NCI-H446 (cell line): ENCODE measurements around the gene RASL11A.
"Not testable (repeated sequence)": the region's sequence is repeated elsewhere in the genome, so short reads cannot be mapped to it uniquely, and the experiment has no call there.

ENCODE experiments used
- DNase-seq, 2 experiments: peaks; one replicate each; lab custom pipeline; 2025; lab: John Stamatoyannopoulos, UW

RASL11A gene

GRCh38 chr13:27270594-27271520 is at the start of gene RASL11A:
Gene RASL11A (plus strand): TSS chr13:27270830. CDS start chr13:27270945, 115 bp downstream.
- peak; percentile 31 to 80 for DNase-seq

GRCh38 chr13:27222100-27222499 is 48.5 kb upstream of the RASL11A start:
- DNase-seq = not testable (repeated sequence)

GRCh38 chr13:27226991-27227390 is 43.6 kb upstream of the RASL11A start:
- no peak for DNase-seq

- DNase-seq = no peak
Observed at GRCh38 chr13:27228131-27228530, 42.5 kb upstream of the RASL11A start.

GRCh38 chr13:27229642-27230041 is 41.0 kb upstream of the RASL11A start:
- DNase-seq = no peak

- DNase-seq = no peak
Observed at GRCh38 chr13:27233964-27234363, 36.7 kb upstream of the RASL11A start.

GRCh38 chr13:27236478-27236877 is 34.2 kb upstream of the RASL11A start:
- no peak for DNase-seq

GRCh38 chr13:27242702-27243101 is 27.9 kb upstream of the RASL11A start:
- DNase-seq = no peak

- no peak for DNase-seq
Observed at GRCh38 chr13:27245610-27246009, 25.0 kb upstream of the RASL11A start.

GRCh38 chr13:27250833-27251165 is 19.8 kb upstream of the RASL11A start:
- no peak for DNase-seq

GRCh38 chr13:27251166-27252091 is 19.2 kb upstream of the RASL11A start, which contains the start of gene RPL21:
Gene RPL21 (plus strand): TSS chr13:27251558. CDS start chr13:27253777, 2,219 bp downstream.
- DNase-seq = peak; percentile 89 to 96

GRCh38 chr13:27252467-27252866 is 18.2 kb upstream of the RASL11A start:
- no peak for DNase-seq

- no peak for DNase-seq
Observed at GRCh38 chr13:27257233-27257568, 13.4 kb upstream of the RASL11A start.

GRCh38 chr13:27257648-27258253 is 12.9 kb upstream of the RASL11A start:
- DNase-seq = no peak

GRCh38 chr13:27258637-27259386 is 11.8 kb upstream of the RASL11A start:
- no peak for DNase-seq

- DNase-seq = no peak
Observed at GRCh38 chr13:27259831-27260230, 10.8 kb upstream of the RASL11A start.

- no peak for DNase-seq
Observed at GRCh38 chr13:27261396-27261795, 9.2 kb upstream of the RASL11A start.

- DNase-seq = no peak
Observed at GRCh38 chr13:27263438-27263837, 7.2 kb upstream of the RASL11A start.

- no peak for DNase-seq
Observed at GRCh38 chr13:27264181-27264580, 6.4 kb upstream of the RASL11A start.

GRCh38 chr13:27264648-27265047 is 6.0 kb upstream of the RASL11A start:
- DNase-seq = no peak

GRCh38 chr13:27266917-27267316 is 3.7 kb upstream of the RASL11A start:
- no peak for DNase-seq

GRCh38 chr13:27267596-27267995 is 3.0 kb upstream of the RASL11A start:
- no peak for DNase-seq
